NCI-H510A (cell line): ENCODE data around the gene KCTD17.

Experiments used
- DNase-seq: peaks from one replicate; lab custom pipeline; 2025; lab: John Stamatoyannopoulos, UW

Gene KCTD17, protein sequence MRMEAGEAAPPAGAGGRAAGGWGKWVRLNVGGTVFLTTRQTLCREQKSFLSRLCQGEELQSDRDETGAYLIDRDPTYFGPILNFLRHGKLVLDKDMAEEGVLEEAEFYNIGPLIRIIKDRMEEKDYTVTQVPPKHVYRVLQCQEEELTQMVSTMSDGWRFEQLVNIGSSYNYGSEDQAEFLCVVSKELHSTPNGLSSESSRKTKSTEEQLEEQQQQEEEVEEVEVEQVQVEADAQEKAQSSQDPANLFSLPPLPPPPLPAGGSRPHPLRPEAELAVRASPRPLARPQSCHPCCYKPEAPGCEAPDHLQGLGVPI

DNA sequence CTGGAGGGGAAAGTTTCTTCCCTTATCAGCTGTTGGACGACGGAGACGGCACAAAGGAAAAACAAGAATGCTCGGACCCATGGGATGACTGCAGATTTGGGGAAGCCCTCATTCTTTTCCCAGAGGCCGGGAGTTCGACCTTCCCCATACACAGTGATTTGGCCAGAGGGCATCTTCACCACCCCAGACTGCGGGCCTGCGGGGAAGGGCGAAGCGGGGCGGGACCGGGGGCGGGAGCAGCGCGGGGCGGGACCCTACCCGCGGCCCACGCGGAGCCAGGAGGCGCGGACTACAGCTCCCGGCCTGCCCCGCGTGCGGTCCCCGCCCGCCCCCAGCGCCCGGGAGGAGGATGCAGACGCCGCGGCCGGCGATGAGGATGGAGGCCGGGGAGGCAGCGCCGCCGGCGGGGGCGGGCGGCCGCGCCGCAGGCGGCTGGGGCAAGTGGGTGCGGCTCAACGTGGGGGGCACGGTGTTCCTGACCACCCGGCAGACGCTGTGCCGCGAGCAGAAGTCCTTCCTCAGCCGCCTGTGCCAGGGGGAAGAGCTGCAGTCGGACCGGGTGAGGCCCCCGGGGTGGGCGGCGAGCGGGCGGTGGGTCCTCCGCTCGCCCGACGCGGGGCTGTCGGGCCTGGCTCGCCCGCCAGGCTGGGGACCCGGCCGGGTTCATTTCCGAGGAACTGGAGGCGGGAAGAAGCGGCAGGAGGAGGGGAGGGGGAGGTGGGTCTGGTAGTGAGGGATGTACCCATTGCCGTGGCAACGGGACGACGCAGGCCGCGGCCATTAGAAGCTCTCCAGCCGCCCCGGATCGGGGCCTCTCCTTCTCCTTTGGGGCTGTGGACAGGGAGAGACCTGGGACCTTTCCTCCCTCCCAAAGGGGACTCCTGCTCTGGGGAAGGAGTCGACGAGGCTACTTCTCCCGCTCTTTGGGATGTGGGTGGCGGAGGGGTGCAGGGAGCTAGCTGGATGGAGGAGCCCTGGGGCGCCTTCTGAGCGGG is at the start of gene KCTD17:
Gene KCTD17 (plus strand): TSS at position 352 of the 995 bp plus-strand sequence. CDS start 19 bp downstream, at position 371.
- DNase-seq, result peak; percentile 24

DNA sequence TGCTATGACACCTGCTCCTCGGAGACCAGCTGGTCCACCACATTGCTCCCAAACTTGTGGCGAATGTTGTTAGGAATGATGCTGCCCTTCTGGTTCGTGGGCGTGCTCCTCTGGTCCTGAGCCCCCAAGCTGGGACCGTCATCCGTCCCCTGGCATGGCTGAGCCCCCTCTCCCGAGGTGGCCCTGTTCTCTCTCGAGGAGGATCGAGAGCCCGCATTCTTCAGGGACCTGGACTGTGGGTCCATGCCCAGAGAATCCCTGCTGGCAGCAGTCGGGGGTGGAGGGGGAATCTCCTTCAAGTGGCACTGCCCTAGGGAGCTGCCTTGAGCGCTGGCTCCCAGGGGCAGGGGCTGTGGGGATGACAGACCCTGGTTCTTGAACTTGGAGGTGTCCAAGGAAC is 49.7 kb upstream of the KCTD17 start:
- no peak for DNase-seq

DNA sequence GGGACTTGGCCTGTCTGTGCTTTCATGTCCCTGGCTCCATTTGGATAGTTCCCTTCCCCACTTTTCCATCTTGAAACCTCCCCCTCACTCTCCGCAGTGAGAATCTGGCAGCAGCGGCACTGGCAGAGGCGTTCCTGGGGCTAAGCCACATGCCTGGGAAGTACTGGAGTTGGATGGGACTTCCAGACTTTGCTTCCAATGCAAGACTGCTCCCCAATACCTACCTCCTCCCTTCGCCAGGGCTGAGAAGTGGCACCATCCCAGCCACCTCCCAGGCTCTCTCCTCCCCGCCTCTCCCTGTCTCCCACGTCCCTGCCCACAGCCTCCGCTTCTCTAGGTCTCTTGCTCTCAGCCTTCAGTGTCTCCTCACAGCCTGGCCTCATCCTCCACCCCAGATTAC is 48.9 kb upstream of the KCTD17 start:
- no peak for DNase-seq

DNA sequence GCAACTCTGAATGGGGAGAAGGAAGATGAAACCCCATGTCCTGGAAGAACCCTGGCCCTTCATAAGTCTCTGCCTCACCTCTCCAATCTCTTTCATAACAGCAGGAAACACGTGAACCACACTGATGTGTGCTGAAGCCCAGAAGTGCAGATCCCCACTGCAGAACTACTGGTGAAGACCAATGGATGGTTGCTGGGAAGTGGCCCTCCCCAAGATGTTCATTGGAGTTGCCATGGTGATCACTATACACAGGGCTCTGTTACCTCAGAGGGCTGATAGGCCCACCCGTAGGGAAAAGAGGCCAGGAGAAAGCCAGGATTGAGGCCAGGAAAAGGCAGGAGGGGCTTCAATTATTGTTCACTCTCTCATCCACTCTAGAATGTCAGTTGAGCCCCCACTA is 43.9 kb upstream of the KCTD17 start:
- no peak for DNase-seq

DNA sequence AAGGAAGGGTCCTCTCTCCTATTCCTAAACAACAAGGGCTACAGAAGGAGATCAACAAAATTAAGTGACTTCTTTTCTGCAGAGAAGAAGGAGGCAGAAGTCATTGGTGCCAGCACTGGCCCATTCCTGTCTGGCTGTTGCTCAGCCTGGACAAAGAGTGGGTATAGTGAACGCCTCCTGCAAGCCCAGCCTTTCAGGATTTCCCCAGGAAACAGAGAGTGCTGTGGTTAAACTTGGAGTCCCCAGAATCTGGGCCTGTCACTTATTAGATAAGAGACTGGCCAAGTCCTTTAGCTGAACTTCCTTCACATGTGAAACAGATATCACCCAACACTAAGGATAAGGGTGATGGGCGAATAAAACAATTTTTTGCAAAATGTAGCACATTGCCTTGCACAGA is 43.2 kb upstream of the KCTD17 start:
- no peak for DNase-seq

DNA sequence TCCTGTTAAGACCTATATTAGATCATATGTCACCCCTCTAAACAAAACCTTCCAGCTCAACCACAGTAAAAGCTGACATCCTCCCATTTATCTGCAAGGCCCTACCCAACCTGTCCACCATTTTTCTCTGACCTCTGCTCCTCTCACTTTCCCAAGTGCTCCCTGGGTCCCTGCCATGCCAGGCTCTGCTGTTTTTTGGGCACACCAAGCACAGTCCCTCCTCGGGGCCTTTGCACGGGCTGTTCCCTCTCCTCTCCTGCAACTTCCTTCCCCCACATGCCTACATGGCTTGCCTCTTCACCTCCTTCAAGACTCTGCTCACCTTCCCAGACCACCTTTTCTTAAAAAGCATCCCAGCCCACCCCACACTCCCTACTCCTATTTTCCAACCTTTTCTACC is 42.1 kb upstream of the KCTD17 start:
- DNase-seq, result no peak

DNA sequence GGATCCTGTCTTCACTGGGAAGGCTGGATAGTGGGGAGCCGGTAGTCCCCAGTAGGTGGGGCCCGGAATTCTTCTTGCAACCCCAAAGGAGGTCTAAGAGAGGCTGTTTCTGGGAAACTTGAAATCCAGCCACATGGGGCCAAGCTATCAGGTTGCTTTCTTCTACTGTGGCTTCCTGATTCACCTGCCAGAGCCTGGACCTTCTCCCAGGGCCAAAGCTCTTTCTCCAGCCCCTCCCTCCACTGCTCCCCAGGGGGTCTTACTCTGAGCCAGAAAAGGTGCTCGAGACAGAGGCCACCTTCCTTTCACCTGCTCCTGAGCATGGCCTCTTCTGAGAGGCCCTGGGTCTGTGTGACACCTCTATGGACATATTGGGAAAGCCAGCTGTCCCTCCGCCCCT is 41.4 kb upstream of the KCTD17 start:
- no peak for DNase-seq

DNA sequence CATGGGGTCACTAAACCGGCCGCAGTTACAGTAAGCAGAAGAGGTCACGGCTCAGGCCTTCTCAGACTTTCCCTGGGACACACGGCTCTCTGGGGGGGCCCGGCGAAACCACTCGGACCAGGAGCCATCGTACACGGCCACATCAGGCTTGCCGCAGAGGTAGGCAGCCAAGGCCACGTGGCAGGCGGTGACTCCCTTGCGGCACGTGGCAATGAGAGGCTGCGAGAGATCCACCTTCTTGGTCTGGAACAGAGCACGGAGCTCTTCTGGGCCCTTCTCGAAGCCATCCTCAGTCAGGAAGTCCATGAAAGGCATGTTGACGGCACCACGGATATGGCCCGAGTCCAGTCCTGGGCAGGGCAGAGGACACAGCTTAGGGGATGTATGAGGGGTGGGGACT is 40.6 kb upstream of the KCTD17 start:
- no peak for DNase-seq

DNA sequence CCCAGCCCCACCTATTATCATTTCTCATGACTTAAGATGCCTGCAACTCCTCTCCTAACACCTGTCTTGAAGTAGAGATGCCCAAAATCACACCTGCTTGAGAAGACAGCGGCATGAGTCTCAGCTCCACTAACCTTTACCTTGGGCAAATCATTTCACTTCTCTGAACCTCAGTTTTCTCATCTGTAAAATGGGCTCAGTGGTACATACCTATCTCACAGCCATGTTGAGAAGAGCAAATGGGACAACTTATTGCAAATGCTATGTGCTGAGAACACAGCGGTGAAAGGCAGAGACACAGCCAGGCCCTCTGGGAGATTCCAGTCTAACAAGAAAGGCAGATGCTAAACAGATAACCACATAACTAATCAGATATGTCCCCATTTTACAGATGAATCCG is 40.1 kb upstream of the KCTD17 start:
- DNase-seq, result no peak

DNA sequence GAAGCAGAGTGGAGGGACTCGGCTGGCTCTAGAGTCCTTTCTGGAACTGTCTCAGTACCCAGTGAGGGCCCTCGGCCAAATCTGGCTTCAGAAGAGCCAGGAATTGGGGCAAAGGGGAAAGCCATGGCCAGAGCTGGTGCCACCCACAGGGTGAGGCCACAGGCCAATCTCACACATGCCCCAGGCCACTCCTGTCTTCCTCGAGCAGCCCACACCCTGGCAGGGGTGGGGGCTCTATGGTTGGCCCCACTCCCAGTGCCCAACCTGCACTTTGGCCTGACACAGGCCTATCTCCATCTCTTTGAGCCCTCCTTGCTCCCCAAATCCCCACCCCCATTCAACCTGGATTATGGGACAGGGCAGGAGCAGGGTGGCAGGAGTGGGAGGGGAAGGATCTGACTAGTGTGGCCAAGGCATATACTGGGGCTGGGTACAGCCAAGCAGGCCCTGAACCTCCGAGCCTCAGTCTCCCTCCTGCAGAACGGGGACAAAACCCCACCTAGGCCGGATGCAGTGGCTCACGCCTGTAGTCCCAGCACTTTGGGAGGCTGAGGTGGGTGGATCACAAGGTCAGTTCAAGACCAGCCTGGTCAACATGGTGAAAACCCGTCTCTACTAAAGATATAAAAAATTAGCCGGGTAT is 39.2 kb upstream of the KCTD17 start:
- no peak for DNase-seq

DNA sequence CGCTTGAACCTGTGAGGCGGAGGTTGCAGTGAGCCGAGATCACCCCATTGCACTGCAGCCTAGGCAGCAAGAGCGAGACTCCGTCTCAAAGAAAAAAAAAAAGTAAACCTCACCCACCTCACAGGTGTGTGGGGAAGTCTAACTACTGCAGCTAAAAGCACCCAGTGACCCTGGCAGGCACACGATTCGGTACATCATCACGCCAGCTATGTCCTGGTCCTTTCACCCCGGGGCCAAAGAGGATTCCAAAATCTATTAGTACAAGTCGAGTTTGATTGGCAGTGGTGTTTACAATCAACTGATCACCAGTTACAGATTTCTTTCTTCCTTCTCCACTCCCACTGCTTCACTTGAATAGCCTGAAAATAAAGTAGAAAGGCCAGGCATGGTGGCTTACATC is 38.6 kb upstream of the KCTD17 start:
- no peak for DNase-seq

DNA sequence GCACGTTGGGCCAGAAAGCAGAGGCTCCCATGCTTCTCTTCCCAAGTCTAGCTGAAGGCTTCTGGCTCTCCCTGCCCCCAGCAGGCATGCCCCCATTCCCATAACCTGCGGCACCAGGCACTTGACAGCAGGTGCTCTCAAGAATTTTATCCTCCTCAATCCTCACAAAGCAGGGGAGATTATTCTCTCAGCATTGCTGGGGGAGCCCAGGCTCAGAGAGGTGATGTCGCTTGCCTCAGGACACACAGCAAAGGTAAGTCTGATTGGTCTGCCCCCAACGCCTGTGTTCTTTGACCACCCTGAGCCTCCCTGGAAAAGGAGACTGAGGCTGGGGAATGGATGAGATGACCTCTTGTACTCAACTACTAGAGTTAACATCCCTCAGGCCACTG is 37.1 kb upstream of the KCTD17 start:
- no peak for DNase-seq

DNA sequence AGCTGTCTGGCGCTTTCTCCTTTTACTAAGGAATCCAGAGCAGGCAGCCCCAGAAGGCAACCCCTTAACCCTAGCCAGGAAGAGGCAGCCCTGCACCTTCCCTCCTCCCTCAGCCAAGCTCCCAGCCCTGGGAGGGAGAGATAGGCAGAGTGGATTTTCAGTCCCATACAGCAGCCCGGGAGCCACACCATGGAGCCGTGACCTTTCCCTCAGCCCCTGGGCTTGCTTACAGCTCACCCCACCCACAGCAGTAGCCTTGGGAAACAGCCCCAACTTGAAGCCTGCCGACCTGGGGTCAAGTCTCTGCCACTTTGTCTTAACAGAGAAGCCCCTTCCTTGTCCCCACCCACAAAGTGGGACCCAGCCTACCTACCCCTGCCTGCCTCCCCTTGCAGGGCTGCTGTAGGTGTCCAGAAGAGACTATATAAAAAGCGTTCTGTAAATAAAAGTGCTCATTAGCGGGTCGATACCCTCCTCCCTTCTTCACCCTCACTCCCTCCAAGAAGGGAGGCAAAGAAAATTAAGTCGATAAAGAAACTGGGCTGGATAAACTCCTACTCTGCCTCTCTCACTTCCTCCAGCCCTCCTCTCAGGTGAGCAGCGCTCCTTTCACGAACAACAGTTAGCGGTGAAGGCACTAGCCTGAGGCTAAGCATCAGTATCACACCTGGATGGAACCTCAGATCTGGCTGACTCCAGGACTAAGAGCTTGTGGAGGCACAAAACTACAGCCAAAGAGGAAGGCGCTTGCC is 36.5 kb upstream of the KCTD17 start:
- DNase-seq, result no peak

DNA sequence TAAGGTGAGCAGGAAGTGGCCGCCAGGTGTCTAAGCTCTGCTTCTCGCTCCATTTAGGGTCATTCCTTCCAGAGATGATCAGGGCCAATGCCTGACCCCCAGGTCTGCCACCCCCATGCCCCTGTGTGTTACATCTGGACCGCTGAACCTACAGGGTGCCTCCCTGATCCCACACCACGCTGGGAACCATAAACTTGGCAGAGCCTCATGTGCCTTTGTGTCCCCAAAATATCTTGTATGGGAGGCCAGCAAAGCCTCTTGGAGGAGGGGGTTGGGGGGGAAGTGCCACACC is 36.0 kb upstream of the KCTD17 start:
- DNase-seq, result no peak

DNA sequence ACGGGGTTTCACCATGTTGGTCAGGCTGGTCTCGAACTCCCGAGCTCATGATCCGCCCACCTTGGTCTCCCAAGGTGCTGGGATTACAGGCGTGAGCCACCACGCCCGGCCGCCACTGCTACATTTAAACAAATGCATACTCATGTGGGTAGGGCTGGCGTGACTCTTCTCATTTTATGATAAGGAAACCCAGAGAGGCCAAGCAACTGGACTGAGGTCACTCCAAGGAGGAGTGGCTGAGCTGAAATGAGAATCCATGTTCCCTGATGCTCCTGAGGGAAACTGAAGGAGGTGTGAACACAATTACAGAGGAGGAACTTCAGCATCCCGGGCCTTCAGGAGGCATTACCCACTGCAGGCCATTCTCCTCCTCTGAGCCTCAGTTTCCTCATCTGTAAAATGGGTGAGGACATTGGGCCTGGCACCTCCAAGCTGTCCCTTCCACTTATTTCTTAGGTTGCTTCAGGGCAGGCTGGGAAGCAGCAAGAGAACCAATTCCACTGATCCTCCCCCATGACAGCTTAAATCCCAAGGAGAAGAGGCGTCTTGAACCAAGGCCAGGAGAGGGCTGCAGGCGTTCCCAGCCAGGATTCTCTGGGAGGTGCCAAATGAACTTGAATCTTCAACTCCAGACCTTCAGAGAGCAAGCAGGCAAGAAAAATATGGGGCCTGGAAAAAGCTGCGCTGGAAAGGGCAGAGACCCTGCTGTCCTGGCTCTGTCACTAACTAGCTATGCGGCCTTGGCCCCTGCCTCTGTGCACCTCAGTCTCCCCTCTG is 35.2 kb upstream of the KCTD17 start:
- DNase-seq, result no peak

DNA sequence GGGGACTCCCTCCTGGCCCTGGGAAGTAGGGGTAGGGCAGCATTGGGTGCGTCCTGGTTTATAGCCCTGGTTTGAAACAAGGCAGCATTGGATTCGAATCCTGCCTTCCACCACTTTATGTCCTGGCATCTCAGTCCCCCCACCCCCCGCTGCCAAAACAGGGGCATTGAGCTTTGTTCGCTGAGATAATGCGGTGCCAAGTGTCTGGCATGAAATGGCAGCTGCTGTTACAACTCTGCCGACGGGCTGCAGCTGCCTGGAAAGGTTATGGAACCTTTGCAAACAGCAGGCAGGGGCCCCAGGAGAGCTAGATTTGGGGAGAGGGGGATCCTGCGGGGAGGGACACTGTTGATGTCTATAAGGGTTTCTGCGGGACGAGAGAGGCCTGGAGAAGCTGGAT is 34.2 kb upstream of the KCTD17 start:
- DNase-seq, result no peak

DNA sequence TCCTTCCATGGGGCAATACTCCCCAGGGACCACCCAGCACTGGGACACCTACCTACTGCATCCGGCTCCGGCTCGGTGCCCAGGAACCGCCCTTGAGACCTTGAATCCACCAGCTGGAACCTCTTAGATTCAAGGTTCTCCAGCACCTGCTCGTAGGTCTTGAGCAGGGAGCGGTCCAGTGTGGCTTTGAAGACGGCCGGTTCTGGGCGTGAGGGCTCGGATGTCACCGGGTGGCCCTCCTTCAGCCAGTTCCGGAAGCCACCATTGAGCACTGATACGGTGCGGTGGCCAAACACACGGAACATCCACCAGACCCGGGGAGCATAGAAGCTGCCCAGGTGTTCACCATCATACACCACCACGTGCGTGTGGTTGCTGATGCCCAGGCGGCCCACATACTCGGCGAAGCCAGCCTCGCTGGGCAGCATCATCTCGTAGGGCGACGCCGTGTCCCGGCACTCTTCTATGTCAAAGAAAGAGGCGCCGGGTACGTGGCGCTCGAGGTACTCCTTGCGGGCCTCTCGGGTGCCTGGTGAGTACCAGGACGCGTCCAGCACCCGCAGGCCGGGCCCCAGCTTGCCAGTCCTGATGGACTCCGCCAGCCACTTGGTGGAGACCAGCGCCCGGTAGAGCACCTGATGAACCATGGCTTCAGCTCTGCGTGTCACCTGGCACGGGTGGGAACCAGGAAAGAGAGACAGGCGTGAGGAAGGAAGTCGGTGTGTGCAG is 33.3 kb upstream of the KCTD17 start:
- DNase-seq, result no peak

DNA sequence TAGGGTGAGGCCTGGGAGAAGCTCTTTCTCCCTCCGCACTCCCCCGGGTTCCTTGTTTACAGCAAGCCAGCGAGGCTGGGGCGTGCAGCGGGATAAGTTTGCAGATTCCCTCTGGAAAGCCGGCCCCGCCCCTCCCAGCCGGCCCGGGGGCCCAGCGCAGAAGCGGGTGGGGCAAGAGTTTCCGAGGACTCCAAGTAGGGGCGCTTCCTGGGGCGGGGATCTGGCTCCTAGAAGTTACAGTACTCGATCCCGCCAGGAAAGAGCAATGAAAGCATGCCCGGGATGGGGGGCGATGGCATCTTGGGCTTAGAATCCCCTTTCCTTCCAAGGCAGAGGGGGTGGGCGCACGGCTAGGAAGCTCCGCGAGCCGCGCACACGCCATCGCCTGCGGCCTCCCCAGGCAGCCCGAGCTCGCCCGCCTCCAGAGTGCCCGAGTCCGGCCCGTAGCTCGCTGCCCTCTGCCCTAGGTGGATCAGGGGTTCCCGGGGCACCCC is 32.7 kb upstream of the KCTD17 start:
- no peak for DNase-seq

DNA sequence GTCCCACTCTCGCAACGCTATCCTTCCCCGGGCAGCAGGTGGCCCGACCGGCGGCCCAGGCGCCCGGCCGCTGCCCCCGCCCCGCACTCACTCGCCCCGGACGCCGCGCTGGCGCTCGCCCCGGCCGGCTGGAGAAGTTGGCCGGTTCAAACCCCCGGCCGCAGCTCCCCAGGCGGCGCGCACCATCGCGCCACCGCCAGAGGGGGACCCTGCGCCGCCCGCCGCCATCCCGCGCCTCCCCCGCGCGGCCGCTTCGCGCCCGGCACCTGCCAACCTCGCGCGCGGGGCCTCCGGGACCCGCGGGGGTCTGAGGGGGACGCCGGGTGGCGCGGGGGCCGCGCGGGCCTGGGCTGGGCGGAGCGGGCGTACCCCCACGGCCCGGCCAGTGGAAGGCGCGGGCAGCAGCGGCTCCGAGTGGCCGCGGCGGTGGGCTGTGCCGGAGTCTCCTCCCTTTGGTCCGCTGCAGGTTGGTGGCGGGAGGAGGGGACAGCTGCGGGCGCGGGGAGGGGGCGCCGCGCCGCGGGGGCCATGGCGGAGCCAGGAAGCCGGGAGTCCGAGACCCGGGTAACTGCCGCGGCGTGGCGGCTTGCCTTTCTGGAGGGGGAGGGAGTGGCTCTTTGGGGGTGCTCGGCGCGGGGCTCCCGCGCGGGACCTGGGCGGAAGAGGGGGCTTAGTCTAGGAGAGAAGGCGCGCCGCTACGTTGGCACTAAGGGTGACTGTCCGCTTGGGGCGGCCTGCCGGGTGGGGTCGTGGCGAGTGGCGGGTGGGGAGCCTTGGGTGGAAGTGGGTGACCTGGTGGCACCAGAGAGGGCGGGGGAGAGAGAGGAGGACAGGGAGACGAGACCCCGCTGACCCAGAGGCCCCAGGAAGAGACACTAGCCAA is 32.0 kb upstream of the KCTD17 start, which contains the start of the genes MPST and TST:
Gene MPST (plus strand): TSS at position 434 of the 883 bp plus-strand sequence. CDS start 95 bp downstream, at position 529.
Gene TST (minus strand): TSS at position 139 of the 883 bp plus-strand sequence. CDS start 715 bp downstream, outside the sequence.
- peak; percentile 30 for DNase-seq
